Activated T-helper 2 cell treated with anti-CD3 and anti-CD28 coated beads, Interferon-gamma antibody, Interleukin-2, Interleukin-4, amounts not matched to agents 10 μg/mL and 5 μg/mL and 100 μg/mL, durations not matched to agents 14 hours and 24 hours and 36 hours (primary cell): ENCODE data around the gene WDFY4. TPM values are rescaled to one million over a fixed set of nuclear protein-coding genes. Genes with fewer than 3 reads are reported as not detected.

ENCODE experiments used
- DNase-seq: peaks from one replicate; pipeline ENCODE4 v3.0.0; 2021; ENCODE audit warnings: low spot score
- H3K27ac Mint-ChIP-seq: one replicate; pipeline ENCODE4 v1.8.0; 2021; ENCODE audit warnings: mixed read lengths
- H3K27me3 Mint-ChIP-seq: one replicate; pipeline ENCODE4 v1.8.0; 2021; ENCODE audit warnings: low read depth, mixed read lengths
- H3K36me3 Mint-ChIP-seq: one replicate; pipeline ENCODE4 v1.8.0; 2021; ENCODE audit warnings: low read depth, mixed read lengths
- H3K4me1 Mint-ChIP-seq: one replicate; pipeline ENCODE4 v1.8.0; 2021; ENCODE audit warnings: low read depth, mixed read lengths
- H3K4me3 Mint-ChIP-seq: one replicate; pipeline ENCODE4 v1.8.0; 2021; ENCODE audit warnings: low read depth, mild to moderate bottlenecking, moderate library complexity, mixed read lengths
- H3K9me3 Mint-ChIP-seq: one replicate; pipeline ENCODE4 v1.8.0; 2021; ENCODE audit warnings: mixed read lengths
- intact Hi-C: fragments of 100-400 bp; cut with micrococcal nuclease; formaldehyde crosslinking; loops from one replicate; pipeline ENCODE4 v1.15.1; 2023
- total RNA-seq: library from RNA; stranded (reverse); gene quantifications from 2 replicates; pipeline ENCODE4 v1.2.3, GENCODE V29; 2022

WDFY4 gene
- total RNA-seq, 1 donor from 2014 or later = 0.21 TPM

DNA sequence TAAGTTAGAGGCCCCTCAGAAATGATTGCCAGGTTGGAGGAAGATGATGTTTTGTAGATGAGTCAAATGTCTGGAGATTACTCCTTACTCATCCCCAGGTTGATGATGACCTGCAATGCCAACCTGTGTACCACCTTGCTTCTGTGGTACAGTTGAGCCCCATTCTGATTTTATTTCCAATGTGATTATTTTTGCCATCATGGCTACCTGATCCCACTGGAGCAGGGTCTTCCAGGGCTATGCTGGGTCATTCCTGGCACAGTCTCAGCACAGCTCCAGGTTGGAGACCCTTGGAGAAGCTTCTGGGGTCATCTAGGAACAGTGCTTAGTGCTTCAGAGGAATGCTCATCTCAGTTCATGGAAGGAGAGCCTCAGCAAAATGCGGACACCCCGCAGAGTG is 220.6 kb downstream of the WDFY4 start:
- Mint-ChIP-seq H3K27ac (no peak overlapping the region), H3K9me3 (no peaks in the 10 kb centered on the region)

DNA sequence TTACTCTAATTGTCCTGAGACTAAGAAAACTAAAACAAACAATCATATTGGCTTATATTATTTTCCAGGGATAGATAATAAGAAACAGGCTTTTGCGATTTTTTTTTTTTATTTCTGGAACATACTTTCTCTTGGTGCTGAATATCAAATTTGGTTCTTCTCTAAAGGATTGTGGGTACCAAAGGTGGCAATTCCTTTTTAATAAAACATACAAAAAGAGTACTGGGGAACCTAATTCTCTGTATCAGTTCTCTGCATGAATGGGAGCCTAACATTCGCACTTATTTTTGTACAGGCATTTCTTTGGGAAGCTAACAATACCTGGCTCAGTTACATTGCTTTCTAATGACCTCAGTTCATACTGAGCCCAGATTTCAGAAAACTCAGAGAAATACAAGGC is 222.2 kb downstream of the WDFY4 start:
- H3K9me3 Mint-ChIP-seq = no peaks in the 10 kb centered on the region
- no peak overlapping the region for H3K4me3 Mint-ChIP-seq
- H3K27me3 Mint-ChIP-seq = peaks cover 8% of the 10 kb centered on the region
- intact Hi-C loops = no loop called here
- H3K27ac Mint-ChIP-seq = no peak overlapping the region
- H3K36me3 Mint-ChIP-seq = no peaks in the 10 kb centered on the region
- DNase-seq = no peak
- H3K4me1 Mint-ChIP-seq = no peaks in the 10 kb centered on the region

More for the DNA sequence above, 220.6 kb downstream of the WDFY4 start:
- intact Hi-C loops = no loop called here
- H3K4me3 Mint-ChIP-seq = no peak overlapping the region
- H3K27me3 Mint-ChIP-seq = peaks cover 8% of the 10 kb centered on the region
- H3K4me1 Mint-ChIP-seq = no peaks in the 10 kb centered on the region
- H3K36me3 Mint-ChIP-seq = no peaks in the 10 kb centered on the region
- DNase-seq = no peak

DNA sequence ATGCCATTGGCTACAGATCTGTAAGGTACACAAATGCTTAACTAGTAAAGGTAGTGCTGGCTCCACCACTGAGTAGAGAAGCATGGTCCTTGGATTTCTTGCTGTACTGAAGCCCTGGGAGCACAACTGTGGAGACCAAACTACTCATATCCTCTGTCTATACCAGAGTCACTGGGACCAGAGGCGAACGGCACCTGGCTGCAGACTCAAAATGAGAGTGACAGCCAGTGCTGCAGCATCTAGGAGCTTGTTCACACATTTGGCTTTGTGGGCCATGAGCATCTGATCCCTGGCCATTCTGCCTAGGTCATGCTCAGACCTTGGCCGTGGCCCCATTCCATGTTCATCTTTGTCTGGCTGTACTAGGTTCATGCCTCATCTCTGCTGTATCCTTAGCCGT is 223.1 kb downstream of the WDFY4 start:
- Mint-ChIP-seq H3K4me3 (no peak overlapping the region), H3K27ac (no peak overlapping the region), H3K4me1 (no peaks in the 10 kb centered on the region), H3K9me3 (no peaks in the 10 kb centered on the region), H3K27me3 (peaks cover 8% of the 10 kb centered on the region), H3K36me3 (no peaks in the 10 kb centered on the region)
- no peak for DNase-seq
- intact Hi-C loops = no loop called here

DNA sequence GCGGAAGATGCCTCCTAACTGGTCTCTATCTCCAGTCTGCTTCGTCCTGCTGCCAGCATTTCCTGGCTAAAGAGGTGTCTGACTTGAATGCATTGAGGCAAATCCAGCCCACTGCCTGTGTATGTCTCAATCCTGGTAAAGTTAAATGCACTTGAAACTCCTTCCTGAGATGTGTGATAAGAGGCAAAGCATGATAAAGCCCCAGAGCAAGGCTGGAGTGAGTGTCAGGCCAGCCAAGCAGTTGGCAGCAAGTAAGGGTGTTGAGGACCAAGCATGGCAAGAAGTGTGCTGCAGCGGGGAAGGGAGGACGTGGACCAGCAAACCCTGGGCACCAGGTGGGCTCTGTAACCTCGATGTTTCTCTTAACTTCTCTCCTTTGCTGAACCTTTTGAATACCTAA is 225.9 kb downstream of the WDFY4 start:
- no peaks in the 10 kb centered on the region for H3K9me3 Mint-ChIP-seq
- no peaks in the 10 kb centered on the region for H3K4me1 Mint-ChIP-seq
- peaks cover 8% of the 10 kb centered on the region for H3K27me3 Mint-ChIP-seq
- intact Hi-C loops = no loop called here
- no peak overlapping the region for H3K27ac Mint-ChIP-seq
- H3K36me3 Mint-ChIP-seq = no peaks in the 10 kb centered on the region
- H3K4me3 Mint-ChIP-seq = no peak overlapping the region
- no peak for DNase-seq

DNA sequence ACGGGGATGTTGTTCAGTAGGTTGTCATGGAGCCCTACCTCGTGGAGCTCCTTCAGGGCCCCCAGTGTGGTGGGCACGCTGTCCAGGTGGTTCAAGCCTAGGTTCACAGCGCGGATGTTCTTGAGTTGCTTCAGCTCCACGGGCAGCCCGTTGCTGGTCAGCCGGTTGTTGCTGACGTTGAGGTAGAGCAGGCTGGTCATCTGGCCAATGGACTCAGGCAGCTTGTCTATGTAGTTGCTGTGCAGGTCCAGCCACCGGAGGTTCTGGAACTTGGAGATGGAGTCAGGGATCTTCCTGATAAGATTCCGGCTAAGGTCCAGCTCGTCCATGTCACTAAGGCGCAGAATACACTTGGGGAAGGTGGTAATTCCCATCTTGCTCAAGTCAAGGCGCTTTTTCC is 229.0 kb downstream of the WDFY4 start:
- Mint-ChIP-seq H3K4me3 (no peak overlapping the region), H3K27me3 (peaks cover 12% of the 10 kb centered on the region), H3K9me3 (no peaks in the 10 kb centered on the region), H3K4me1 (no peaks in the 10 kb centered on the region), H3K36me3 (no peaks in the 10 kb centered on the region), H3K27ac (no peak overlapping the region)
- intact Hi-C loops = no loop called here
- DNase-seq = no peak

DNA sequence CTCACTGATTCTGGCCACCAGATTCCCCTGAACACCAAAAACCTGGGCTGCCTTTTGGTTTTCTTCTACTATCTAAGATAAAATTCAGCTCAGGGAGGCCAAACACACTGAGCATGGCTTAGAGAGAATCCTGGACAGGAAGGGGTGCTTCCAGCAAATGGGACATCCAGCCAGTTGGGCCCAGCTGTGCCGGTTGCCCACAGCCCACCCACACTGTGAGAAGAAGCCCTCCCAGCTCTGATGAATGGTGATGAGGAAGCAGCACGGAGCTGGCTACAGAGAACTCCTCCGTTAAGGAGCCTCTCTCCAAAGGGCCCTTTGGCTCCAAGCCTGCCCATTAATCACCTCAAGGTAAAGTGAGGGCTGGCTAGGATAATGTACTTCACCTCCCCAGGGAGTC is 239.1 kb downstream of the WDFY4 start:
- Mint-ChIP-seq H3K4me3 (no peak overlapping the region), H3K4me1 (no peaks in the 10 kb centered on the region), H3K36me3 (no peaks in the 10 kb centered on the region), H3K9me3 (no peaks in the 10 kb centered on the region), H3K27me3 (peaks cover 6% of the 10 kb centered on the region), H3K27ac (no peak overlapping the region)
- no peak for DNase-seq
- intact Hi-C loops = no loop called here

DNA sequence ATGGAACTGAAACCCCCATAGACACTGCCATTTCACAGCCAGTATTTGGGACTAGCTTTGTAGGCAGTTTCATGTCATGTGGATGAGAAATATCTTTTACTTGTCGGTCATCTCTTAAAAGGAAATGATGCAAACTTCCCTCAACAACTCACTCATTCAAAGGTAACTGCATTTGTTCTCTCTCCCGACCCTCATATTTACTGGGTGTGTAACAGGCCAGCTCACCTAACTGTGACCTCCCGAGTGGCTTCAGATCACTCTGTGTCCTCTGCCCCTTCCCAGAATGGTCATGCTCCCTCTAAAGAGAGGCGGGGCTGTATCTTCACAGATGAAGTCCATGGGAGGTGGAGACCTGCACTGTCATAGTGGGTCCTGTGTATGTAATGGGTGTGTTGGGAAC is 240.3 kb downstream of the WDFY4 start:
- no peak overlapping the region for H3K4me3 Mint-ChIP-seq
- no peaks in the 10 kb centered on the region for H3K9me3 Mint-ChIP-seq
- H3K4me1 Mint-ChIP-seq = no peaks in the 10 kb centered on the region
- DNase-seq = no peak
- H3K27me3 Mint-ChIP-seq = peaks cover 2% of the 10 kb centered on the region
- intact Hi-C loops = no loop called here
- H3K36me3 Mint-ChIP-seq = no peaks in the 10 kb centered on the region
- H3K27ac Mint-ChIP-seq = no peak overlapping the region

DNA sequence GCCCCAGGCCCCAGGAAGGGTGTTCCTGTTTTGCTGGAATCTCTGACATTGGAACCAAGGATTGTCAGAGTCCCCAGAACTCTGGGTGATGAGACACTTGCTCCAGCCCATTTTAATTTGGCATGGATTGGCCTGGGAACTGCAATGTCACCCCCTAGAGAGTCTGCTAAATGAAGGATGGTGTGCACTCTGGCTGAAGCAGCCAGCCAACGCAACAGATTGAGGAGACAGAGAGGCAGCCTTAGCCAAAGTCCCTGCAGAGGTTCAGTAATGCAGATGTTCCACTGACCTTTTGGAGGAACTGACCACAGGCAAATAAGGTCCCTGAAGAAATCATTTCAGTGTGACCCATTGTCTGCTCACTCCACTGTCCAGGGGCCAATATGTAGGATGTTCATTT is 241.6 kb downstream of the WDFY4 start:
- H3K4me1 Mint-ChIP-seq = no peaks in the 10 kb centered on the region
- H3K4me3 Mint-ChIP-seq = no peak overlapping the region
- H3K9me3 Mint-ChIP-seq = no peaks in the 10 kb centered on the region
- H3K27me3 Mint-ChIP-seq = no peaks in the 10 kb centered on the region
- no peak overlapping the region for H3K27ac Mint-ChIP-seq
- no peak for DNase-seq
- no peaks in the 10 kb centered on the region for H3K36me3 Mint-ChIP-seq
- intact Hi-C loops = no loop called here

DNA sequence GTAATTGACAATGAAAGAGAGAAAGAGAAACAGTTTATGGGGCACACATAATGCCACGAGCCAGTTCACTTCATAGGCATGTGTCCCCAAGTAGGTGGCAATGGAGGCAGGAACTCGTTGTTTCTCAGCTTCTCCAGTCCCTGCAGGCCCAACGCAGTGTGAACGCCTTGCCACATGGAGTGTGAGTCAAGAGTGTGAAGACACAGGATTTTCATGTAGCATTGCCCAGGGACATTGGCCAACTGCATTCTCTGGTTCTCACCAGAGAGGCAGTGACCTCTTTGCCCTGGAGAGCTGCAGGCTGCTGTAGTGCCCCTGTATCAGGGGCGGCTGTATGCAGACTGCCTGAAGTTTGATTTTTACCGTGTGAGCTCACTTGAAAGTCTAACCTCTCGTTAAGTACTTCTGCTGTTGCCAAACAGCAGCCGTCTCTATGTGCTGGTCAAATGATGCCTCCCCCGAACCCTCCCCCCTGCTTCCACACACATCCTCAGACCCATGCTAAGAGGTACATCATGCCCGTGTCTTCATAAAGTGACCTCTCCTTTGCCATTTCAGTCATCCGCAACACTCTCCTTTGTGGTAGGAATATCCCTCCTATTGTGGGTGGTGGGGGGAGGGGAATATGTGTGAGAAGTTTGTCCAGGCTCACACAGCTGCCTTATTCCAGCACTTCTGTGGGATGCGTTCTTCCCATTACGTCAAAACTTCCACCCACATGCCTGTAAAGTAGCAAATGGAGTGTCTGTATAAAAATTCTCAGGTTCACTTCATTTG is 242.3 kb downstream of the WDFY4 start:
- no peak overlapping the region for H3K27ac Mint-ChIP-seq
- H3K4me3 Mint-ChIP-seq = no peak overlapping the region
- H3K4me1 Mint-ChIP-seq = no peaks in the 10 kb centered on the region
- H3K9me3 Mint-ChIP-seq = no peaks in the 10 kb centered on the region
- H3K27me3 Mint-ChIP-seq = no peaks in the 10 kb centered on the region
- no peak for DNase-seq
- H3K36me3 Mint-ChIP-seq = no peaks in the 10 kb centered on the region
- intact Hi-C loops = no loop called here

DNA sequence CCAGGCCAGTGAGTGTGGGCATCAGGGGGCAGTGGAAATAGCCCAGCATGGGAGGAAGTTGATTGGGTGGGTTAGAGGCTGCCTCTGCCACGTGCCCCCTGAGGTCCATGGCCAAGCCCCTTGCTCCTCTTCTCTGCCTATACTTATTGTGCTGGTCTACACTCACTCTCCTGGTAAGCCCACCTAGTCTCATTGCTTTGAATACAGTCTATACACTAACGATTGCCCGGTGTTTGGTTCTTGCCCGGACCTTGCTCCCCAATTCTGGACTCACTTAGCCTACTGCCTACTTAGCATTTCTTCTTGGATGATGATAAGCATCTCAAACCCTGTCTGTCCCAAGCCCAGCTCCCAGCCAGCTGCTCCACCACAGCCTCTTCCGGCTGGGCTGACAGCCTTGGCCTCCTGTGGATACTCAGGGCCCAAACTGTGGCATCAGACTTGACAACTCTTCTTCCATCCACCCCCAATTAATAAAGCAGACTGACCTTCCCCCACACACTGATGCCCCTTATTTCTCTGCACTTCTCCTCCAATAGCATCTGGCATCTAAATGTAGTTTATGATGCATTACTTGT is 244.8 kb downstream of the WDFY4 start:
- Mint-ChIP-seq H3K27ac (no peak overlapping the region), H3K4me1 (no peaks in the 10 kb centered on the region), H3K27me3 (no peaks in the 10 kb centered on the region), H3K4me3 (no peak overlapping the region), H3K36me3 (no peaks in the 10 kb centered on the region), H3K9me3 (no peaks in the 10 kb centered on the region)
- intact Hi-C loops = no loop called here
- DNase-seq = no peak

DNA sequence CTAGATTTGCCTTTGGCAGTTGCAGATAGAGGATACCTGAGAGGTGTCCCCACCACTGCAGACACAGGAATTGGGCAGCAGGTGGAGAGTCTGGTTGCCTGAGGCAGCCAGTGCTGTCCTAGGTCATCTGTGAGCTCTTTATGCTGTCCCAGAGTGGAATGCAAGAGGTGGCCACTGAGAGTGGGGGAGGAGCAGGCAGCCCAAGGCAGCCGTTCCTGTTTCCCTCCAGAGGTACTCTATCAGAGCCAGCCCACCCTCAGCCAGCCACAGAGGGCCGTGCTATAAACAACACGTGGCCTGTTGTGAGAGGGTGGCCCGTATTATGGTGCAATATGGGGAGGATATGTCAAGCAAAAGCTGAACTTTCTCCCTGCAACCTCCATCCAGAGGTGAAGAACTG is 246.5 kb downstream of the WDFY4 start:
- no peak for DNase-seq
- H3K36me3 Mint-ChIP-seq = no peaks in the 10 kb centered on the region
- no peaks in the 10 kb centered on the region for H3K27me3 Mint-ChIP-seq
- intact Hi-C loops = no loop called here
- H3K9me3 Mint-ChIP-seq = no peaks in the 10 kb centered on the region
- no peak overlapping the region for H3K4me3 Mint-ChIP-seq
- H3K4me1 Mint-ChIP-seq = no peaks in the 10 kb centered on the region
- no peak overlapping the region for H3K27ac Mint-ChIP-seq

DNA sequence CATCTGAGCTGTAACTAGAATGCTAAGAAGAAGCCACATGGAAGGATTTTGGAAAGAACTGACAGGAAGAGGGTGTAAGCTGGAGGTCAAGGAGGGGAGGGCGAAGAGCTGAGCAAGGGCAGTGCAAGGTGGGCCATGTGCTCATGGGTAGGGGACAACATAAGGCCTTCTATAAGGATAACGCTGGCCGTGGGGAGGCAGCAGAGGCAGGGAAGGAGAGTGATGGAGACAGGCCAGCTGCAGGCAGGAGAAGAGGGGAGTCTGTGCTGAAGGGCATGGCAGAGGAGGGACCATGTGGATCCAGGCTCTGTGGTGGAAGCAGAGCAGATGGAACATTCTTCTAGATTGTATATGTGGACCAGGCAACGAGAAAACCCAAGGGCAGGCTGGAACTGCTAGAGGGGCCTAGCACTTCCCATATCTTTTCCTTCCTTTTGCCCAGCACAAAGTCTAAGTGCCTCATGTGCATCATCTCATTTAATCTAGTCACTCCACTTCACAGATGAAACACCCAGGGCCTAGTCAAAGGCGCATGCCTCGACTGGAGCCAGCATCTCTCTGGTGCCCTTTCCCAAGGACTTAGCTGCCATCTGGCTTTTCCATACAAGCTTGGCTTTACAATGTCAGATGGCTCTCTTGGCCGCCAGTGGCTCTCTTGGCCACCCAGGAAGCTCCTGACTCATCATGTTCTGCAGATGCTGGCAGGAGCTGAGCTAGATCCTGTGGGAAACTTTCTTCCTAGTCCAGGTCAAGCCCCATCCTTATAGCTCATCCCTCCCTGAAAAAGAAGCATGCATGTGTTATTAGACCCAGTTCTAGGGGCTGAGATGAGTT is 248.4 kb downstream of the WDFY4 start:
- H3K27ac Mint-ChIP-seq = no peak overlapping the region
- no peak for DNase-seq
- no peaks in the 10 kb centered on the region for H3K4me1 Mint-ChIP-seq
- no peaks in the 10 kb centered on the region for H3K9me3 Mint-ChIP-seq
- intact Hi-C loops = no loop called here
- H3K4me3 Mint-ChIP-seq = no peak overlapping the region
- no peaks in the 10 kb centered on the region for H3K36me3 Mint-ChIP-seq
- no peaks in the 10 kb centered on the region for H3K27me3 Mint-ChIP-seq
